LNCAP (cell line): Measurements from ENCODE around the gene PPIL1.

ENCODE experiments used
- CTCF ChIP-seq: fragments of 450-650 bp; IDR thresholded peaks from 2 replicates; pipeline ENCODE4 v1.5.1; 2017; ENCODE audit warnings: mild to moderate bottlenecking

The PPIL1 gene

GRCh38 chr6:36818756-36819155 is 55.8 kb downstream of the PPIL1 start:
- no peak for TF ChIP-seq CTCF

GRCh38 chr6:36817847-36818246 is 56.8 kb downstream of the PPIL1 start:
- TF ChIP-seq CTCF = no peak

- TF ChIP-seq CTCF = no peak
Measured at GRCh38 chr6:36817176-36817817, 57.3 kb downstream of the PPIL1 start.

DNA sequence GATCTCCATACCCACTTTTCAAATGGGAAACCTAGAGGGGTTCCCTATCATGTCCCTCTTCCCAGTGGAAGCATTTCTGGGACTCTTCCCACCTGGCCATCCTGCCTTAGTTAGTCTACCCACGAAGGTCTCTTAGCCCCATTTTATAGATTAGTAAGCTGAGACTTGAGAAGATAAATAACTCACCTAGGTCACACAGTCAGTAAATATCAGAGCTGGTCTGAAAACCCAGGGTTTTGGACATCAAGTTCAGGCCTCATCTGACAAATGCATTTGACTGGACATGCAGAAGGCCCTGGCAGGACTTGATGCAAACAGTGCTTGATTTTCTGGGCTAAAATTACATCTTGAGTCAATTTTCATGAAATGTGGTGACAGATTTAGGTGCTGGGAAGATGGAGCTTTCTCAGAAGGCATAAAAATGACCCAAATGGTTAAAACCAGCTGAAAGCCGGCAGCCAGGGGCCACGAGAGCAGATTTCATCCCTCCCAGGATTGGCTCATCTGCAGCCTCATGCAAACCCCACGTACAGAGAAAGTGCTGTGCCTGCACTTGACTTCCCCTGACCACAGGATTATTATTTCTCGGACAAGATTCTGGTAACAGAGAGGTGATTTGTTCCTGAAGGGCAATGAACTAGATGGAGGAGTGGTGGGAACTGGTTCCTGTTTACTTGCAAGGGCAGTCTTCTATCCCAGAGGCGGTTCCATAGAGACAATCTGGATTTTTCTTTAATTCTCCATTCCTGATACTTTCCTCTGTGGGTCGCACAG is 58.5 kb downstream of the PPIL1 start:
- no peak for TF ChIP-seq CTCF

DNA sequence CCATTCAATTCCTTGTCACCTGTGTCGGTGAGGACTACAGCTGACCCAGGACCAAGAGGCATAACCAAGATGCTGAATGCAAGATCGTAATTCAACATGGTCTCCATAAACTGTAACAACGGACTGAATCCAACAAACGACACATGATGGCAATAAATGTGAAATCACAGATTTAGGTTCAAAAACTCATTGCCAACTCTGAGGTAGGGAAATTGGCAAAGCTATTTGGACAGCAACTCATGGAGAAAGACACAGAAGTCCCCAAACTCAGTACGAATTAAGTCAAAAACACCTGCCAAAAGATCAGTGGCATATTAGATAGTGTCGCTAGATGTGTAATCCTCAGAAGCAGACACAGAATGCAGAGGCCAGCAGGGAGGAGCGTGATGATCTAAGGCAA is 60.4 kb downstream of the PPIL1 start:
- TF ChIP-seq CTCF = no peak

GRCh38 chr6:36813526-36813925 is 61.1 kb downstream of the PPIL1 start:
- no peak for TF ChIP-seq CTCF

DNA sequence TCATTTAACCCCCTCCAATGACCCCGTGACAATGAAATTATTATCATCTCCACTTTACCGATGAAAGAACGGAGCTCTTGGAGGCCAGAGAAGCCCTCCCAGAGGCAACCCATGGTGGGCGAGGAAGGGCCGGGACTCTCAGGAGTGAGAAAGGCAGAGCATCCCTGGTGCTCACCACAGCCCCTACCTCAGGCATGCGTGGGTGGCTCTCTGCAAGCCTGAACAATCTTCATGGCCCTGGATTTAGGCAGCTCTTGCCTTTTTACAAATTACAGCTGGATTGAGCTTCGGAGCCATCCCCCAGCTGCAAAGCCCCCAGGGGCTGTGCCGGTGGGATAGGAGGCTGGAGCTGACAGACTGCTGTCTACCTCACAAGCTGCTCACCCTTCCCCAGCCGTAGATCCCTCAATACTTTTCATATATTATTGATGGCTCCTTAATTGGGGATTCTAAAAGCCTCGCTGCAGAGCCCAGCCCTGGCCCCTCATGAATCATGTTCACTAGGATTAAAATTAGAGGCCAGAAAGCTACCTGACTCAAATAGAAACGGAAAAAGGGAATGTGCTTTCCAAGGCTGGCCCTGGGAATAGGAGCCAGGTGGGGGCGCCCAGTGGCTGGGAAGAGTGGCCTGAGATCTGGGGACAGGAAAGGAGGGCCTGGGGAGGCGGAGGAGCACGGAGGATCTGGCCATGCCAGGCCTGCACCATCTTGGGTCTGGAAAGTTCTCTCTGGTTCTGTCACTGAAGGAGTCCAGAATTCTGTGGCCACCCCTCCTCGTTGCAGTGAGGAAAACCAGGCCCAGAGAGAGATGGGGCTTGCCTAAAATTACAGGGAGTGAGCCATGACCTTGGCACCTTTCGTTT is 64.4 kb downstream of the PPIL1 start:
- no peak for TF ChIP-seq CTCF
